Hepatocyte (in vitro differentiated cells): ENCODE results near the gene VMAC. TPM values are rescaled to one million over a fixed set of nuclear protein-coding genes. Genes with fewer than 3 reads are reported as not detected.

ENCODE experiments used
- DNase-seq: peaks from one replicate; pipeline ENCODE4 v3.0.0-alpha.2; 2016; ENCODE audit warnings: low spot score
- H2AFZ ChIP-seq: fragments of 200-600 bp; sonication (generic); 2 replicates; pipeline ENCODE4 v1.6.0; 2016; ENCODE audit warnings: antibody characterized with exemption, mild to moderate bottlenecking
- H3K27ac ChIP-seq: fragments of 200-600 bp; sonication (generic); 2 replicates; pipeline ENCODE4 v1.5.1; 2016; ENCODE audit warnings: mild to moderate bottlenecking
- H3K27me3 ChIP-seq: fragments of 200-600 bp; sonication (generic); 2 replicates; pipeline ENCODE4 v1.6.1; 2016
- H3K36me3 ChIP-seq: fragments of 200-600 bp; sonication (generic); replicated peaks from 2 replicates; pipeline ENCODE4 v1.5.1; 2016; ENCODE audit warnings: low read depth; ENCODE audit not compliant: insufficient read depth
- H3K4me1 ChIP-seq: fragments of 200-600 bp; sonication (generic); 2 replicates; pipeline ENCODE4 v1.5.1; 2016; ENCODE audit warnings: mild to moderate bottlenecking, moderate library complexity; ENCODE audit not compliant: insufficient read depth
- H3K4me2 ChIP-seq: fragments of 200-600 bp; sonication (generic); 2 replicates; pipeline ENCODE4 v1.6.0; 2016
- H3K4me3 ChIP-seq: fragments of 200-600 bp; sonication (generic); 2 replicates; pipeline ENCODE4 v1.5.1; 2016; ENCODE audit warnings: mild to moderate bottlenecking
- H3K79me2 ChIP-seq: fragments of 200-600 bp; sonication (generic); 2 replicates; pipeline ENCODE4 v1.6.0; 2017; ENCODE audit warnings: mild to moderate bottlenecking
- H3K9me2 ChIP-seq: fragments of 200-600 bp; sonication (generic); replicated peaks from 2 replicates; pipeline ENCODE4 v1.6.0; 2017; ENCODE audit warnings: mild to moderate bottlenecking; ENCODE audit not compliant: insufficient read depth
- H3K9me3 ChIP-seq: fragments of 200-600 bp; sonication (generic); 2 replicates; pipeline ENCODE4 v1.5.1; 2016; ENCODE audit warnings: low read depth, mild to moderate bottlenecking
- H4K20me1 ChIP-seq: fragments of 200-600 bp; sonication (generic); 2 replicates; pipeline ENCODE4 v1.6.0; 2016; ENCODE audit warnings: mild to moderate bottlenecking; ENCODE audit not compliant: insufficient read depth, poor library complexity, severe bottlenecking
- EZH2 ChIP-seq: fragments of 200-600 bp; sonication (generic); IDR thresholded peaks from 2 replicates; pipeline ENCODE4 v1.6.1; 2016; ENCODE audit warnings: antibody characterized with exemption, mild to moderate bottlenecking, borderline replicate concordance
- EZH2phosphoT487 ChIP-seq: fragments of 200-600 bp; sonication (generic); IDR thresholded peaks from one replicate; pipeline ENCODE4 v1.6.1; 2018; ENCODE audit warnings: antibody characterized with exemption, mild to moderate bottlenecking, low read depth, moderate library complexity; ENCODE audit not compliant: unreplicated experiment, severe bottlenecking
- WGBS: methylation state at CpG from one replicate; pipeline ENCODE4 v1.1.6; 2016; ENCODE audit warnings: low lambda C conversion rate; ENCODE audit errors: missing lambda C conversion rate; 5-methylcytosine and 5-hydroxymethylcytosine counted together
- polyA plus RNA-seq: library from polyadenylated mRNA; unstranded; fragments of >200 nt; fragmentation: Nextera tagmentation; extraction: Ambion mirVana; gene quantifications from 2 replicates; pipeline ENCODE4 v1.2.1, GENCODE V29; 2016
- total RNA-seq: library from RNA; depleted of rRNA; stranded (reverse); fragments of >200 nt; gene quantifications from 2 replicates; pipeline ENCODE4 v1.2.3, GENCODE V29; 2014
- TF ChIP-seq, protein P1 (sequence below): fragments of 200-600 bp; sonication (generic); IDR thresholded peaks from 2 replicates; pipeline ENCODE4 v1.5.1; 2016; ENCODE audit warnings: antibody characterized with exemption, mild to moderate bottlenecking; ENCODE audit not compliant: poor library complexity

VMAC gene
- total and polyA plus RNA-seq, 2 experiments from 2014 or later: 4.5 to 5.9 TPM

DNA sequence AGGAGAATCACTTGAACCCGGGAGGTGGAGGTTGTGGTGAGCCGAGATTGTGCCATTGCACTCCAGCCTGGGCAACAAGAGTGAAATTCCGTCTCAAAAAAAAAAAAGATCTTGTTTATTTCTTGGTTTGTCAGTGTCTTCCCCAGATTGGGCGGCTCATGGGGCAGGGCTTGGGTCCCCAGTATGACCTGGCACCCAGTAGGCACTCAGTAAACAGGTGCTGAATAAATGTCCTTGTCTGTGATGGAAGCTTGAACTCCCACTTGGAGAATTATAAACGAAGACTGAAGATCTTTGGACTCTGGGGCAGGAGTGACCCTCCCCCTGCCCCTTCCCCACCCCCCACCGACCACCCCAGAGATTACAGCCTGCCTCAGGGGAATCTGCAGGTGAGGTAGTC is 24.5 kb upstream of the VMAC start:
- H3K27me3 ChIP-seq: no peaks in the 10 kb centered on the region
- H3K9me2 ChIP-seq: no peaks in the 10 kb centered on the region
- H3K79me2 ChIP-seq: no peaks in the 10 kb centered on the region
- H3K4me1 ChIP-seq: peaks cover 15% of the 10 kb centered on the region
- H4K20me1 ChIP-seq: no peaks in the 10 kb centered on the region
- H3K4me2 ChIP-seq: peak overlapping the region; percentile 66
- no peak for DNase-seq
- H3K9me3 ChIP-seq: no peaks in the 10 kb centered on the region
- H3K4me3 ChIP-seq: no peak overlapping the region
- H3K27ac ChIP-seq: peak overlapping the region; percentile 27
- H3K36me3 ChIP-seq: no peaks in the 10 kb centered on the region
- 40% methylated on average over 6 of the region's 6 CpGs for WGBS
- no peak overlapping the region for H2AFZ ChIP-seq
- TF ChIP-seq EZH2phosphoT487 (no peak), EZH2 (no peak)
- TF ChIP-seq, protein P1, sequence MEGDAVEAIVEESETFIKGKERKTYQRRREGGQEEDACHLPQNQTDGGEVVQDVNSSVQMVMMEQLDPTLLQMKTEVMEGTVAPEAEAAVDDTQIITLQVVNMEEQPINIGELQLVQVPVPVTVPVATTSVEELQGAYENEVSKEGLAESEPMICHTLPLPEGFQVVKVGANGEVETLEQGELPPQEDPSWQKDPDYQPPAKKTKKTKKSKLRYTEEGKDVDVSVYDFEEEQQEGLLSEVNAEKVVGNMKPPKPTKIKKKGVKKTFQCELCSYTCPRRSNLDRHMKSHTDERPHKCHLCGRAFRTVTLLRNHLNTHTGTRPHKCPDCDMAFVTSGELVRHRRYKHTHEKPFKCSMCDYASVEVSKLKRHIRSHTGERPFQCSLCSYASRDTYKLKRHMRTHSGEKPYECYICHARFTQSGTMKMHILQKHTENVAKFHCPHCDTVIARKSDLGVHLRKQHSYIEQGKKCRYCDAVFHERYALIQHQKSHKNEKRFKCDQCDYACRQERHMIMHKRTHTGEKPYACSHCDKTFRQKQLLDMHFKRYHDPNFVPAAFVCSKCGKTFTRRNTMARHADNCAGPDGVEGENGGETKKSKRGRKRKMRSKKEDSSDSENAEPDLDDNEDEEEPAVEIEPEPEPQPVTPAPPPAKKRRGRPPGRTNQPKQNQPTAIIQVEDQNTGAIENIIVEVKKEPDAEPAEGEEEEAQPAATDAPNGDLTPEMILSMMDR: no peak

DNA sequence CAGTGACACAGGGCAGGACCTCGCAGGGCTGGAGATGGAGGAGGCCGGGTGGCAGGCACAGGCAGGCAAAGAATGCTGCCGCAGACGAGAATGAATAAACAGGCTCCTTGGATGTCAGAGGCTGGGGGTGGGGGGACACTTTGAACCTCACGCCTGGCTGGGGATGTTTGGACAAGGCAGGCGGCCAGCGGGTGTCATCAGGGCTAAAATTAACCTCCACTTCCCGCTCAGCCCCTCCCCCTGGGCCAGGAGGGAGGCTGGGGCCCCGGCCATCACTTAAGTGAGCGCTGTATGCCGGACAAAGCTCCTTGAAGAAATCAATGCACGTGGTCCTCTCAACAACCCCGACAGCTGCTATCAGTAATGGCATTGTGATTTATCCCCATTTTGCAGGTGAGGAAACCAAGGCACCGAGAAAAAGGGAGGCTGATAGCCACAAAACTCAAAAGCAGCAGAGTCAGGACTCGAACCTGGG is 24.0 kb upstream of the VMAC start:
- no peak overlapping the region for H2AFZ ChIP-seq

DNA sequence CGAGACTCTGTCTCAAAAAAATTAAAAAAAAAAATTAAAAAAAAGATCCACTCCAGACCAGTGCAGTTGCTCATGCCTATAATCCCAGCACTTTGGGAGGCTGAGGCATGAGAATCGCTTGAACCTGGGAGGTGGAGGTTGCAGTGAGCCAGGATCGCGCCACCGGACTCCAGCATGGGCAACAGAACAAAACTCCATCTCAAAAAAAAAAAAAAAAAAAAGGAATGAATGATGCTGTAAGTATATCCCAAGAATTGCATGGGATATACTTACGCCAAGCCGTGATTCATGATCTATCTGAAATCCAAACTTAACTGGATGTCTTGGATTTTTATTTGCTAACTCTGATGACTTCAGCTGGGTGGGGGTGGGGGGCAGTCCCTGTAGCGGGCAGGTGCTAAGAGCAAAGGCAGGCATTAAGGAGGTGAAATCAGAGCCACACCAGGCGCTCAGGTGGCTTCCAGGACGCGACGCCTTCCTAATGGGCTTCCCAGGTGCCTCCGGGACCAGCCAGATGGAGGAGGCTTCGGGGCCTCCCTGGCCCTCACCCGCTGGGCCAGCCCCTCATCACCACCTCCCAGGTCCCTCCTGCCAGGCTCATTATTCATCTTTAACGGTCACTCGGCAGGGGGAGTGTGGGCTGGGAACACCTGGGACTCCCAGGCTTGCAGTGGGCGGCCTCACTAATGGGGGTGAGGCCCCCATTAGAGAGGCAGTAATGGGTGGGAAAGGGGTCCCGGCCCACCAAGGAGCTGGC is 23.0 kb upstream of the VMAC start:
- Histone ChIP-seq H3K9me3 (no peaks in the 10 kb centered on the region), H4K20me1 (no peaks in the 10 kb centered on the region), H3K9me2 (no peaks in the 10 kb centered on the region), H3K79me2 (no peaks in the 10 kb centered on the region), H3K4me1 (peaks cover 15% of the 10 kb centered on the region), H3K36me3 (no peaks in the 10 kb centered on the region), H3K27me3 (no peaks in the 10 kb centered on the region), H3K4me2 (no peak overlapping the region), H3K4me3 (no peak overlapping the region), H2AFZ (no peak overlapping the region), H3K27ac (no peak overlapping the region)
- WGBS: 72% methylated on average over 19 of the region's 19 CpGs
- DNase-seq: no peak
- no peak for TF ChIP-seq EZH2
- no peak for TF ChIP-seq EZH2phosphoT487
- TF ChIP-seq, protein P1: no peak

More for the DNA sequence above, 24.0 kb upstream of the VMAC start:
- TF ChIP-seq EZH2phosphoT487 (no peak), EZH2 (no peak)
- TF ChIP-seq, protein P1: no peak
- Histone ChIP-seq H3K4me3 (no peak overlapping the region), H4K20me1 (no peaks in the 10 kb centered on the region), H3K9me2 (no peaks in the 10 kb centered on the region), H3K79me2 (no peaks in the 10 kb centered on the region), H3K36me3 (no peaks in the 10 kb centered on the region), H3K27me3 (no peaks in the 10 kb centered on the region), H3K9me3 (no peaks in the 10 kb centered on the region), H3K27ac (peak overlapping the region; percentile 55), H3K4me2 (peak overlapping the region; percentile 66), H3K4me1 (peaks cover 15% of the 10 kb centered on the region)
- WGBS: 19% methylated on average over 14 of the region's 15 CpGs
- peak; percentile 84 for DNase-seq
